A673 (cell line): ENCODE results near the gene LMAN1L.

ENCODE experiments used
- CTCF ChIP-seq: fragments of 300-800, 200-600 bp; sonication (generic); conservative IDR thresholded peaks from 2 replicates; pipeline ENCODE4 v1.5.1; 2017; ENCODE audit warnings: low read depth, mild to moderate bottlenecking, antibody characterized with exemption, low read length, moderate library complexity, mixed read lengths
- EZH2 ChIP-seq: fragments of 200-600 bp; sonication (generic); IDR thresholded peaks from 2 replicates; pipeline ENCODE4 v1.6.1; 2017; ENCODE audit warnings: borderline replicate concordance, low read depth, mild to moderate bottlenecking, mixed read lengths, antibody characterized with exemption, low read length; ENCODE audit not compliant: poor library complexity, severe bottlenecking

DNA sequence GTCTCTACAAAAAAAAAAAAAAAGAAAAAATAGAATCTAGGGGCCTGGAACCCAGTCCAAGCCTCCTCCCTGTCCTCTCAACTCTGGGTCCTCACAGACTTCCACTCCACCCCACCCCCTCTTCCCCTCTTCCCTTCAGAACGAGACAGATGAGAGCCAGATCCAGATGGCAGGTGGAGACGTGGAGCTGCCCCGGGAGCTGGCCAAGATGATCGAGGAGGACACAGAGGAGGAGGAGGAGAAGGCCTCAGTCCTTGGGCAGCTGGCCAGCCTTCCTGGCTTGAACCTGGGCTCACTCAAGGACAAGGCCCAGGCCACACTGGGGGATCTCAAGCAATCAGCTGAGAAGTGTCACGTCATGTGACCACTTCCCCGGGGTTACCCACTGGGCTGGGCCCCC, 17.4 kb downstream of the LMAN1L start:
- TF ChIP-seq CTCF (no peak), EZH2 (no peak)
